HG03460 (cell line): Measurements from ENCODE around the gene TBC1D16.

Source experiments
- ATAC-seq: cut with Tn5 transposase; IDR thresholded peaks from one replicate; pipeline ENCODE4 v1.9.1; 2021; ENCODE audit not compliant: unreplicated experiment

Gene TBC1D16

DNA sequence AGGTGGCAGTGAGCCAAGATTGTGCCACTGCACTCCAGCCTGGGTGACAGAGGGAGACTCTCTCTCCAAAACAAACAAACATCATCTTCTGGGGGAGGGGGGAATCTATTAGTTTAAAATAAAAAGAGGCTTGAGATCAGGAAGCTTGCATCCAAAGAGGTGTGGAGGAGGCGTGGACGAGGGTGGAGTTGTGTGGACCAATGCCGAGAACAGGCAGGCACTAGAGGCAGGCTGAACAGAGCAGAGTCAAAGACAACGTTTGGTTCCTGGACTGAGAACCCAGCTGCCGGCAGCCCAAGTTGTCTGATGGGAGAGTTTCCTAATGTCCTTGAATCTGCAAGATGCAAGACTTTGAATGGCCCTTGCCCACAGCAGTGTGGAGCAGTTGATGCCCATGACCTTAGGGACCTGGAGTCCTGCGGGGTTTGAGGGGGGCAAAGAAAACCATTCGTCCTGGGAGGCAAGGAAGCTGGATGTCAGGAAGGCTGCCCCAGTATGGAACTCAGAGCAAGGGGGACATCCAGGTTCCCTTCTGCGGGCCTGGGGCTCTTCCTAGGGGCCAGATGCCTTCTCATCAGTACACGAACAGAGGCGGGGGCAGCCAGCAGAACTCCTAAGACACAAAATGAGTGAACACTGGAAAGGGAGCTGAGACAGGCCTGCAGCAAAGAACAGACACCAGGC, 9.2 kb downstream of the TBC1D16 start:
- ATAC-seq, result no peak

DNA sequence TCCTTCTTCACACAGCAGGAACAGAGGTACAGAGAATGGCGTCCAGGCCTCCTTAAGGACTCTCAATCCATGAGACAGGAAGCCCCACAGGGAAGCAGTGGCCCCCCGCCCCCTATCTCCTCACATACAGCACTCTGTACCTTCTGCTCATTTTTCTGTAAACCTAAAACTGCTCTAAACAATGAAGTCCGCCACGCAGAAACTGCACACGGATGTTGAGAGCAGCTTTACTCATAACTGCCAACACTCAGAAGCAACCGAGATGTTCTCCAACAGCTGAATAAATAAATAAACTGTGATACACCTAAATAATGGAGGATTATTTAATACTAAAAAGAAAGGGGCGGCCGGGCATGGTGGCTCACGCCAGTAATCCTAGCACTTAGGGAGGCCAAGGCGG, 9.9 kb downstream of the TBC1D16 start:
- ATAC-seq, result no peak

DNA sequence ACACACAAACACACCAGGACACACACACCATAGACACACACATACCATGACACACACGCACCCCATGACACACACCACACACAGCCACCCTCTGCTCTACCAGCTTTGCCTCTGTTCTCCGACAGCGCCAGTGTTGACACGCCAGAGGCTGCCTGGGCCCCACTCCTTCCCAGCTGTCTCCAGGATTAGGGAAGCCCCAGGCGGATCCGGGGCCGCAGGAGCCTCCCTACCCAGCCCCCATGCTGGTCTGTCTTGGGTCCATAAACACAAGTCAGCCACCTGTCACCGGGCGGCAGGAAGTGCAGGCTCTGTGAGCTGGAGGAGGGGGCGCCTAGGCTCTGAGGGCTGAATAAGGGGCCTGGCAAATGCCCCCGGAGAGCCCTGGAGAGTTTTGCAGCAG, 10.5 kb downstream of the TBC1D16 start:
- no peak for ATAC-seq

DNA sequence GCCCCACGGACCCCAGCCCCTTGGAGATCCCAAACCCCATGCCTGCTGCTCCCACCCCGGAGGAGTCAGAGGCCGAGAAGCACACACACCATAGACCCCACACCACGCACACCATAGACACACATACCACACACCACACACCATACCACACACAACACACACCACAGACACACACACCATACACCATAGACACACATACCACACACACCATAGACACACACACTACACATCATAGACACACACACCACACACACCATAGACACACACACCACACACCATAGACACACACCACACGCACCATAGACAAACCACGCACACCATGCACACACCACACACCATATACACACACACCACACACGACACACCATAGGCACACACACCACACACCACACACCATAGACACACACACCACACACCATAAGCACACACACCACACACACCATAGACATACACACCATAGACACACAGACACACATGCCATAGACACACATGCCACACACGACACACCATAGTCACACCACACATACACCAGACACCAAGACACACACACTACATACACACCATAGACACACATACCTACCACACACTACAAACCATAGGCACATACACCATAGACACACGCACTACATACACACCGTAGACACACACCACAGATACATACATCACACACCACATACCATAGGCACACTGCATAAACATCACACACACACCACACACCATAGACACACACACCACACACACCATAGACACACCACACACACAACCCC, 11.3 kb downstream of the TBC1D16 start:
- ATAC-seq, result no peak

DNA sequence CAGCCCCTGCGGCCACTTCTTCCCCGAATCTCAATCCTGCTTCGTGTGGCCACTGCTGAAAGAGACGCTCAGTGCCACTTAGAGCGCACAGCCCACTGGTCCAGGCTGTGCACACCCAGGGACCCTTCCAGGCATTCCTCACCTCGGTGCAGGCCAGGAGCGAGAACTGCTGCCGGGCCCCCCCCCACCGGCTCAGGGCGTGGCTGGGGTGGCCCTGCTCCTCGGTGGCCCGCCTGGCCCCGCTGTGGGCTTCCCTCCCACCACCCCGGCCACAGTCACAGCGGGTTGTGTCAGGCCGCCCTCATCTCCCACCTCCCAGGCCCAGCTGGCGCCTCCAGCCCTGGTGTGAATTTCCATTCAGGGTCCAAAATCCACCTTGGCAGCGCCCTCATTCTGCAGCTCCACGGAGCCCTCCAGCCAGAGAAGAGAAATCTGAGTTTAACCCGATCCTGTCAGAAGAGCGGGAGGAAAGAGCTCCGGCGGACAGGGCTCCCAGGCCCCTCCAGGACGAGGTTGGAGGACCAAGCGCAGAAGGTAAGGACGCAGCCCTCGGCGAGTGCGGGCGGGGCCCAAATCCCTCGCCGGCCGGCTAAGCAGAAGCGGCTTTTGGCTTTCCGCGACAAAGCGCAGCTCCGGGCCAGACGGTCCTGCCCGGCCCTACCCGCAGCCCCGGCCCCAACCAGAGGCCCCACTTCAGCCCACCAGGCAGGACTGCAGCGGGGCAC, 12.0 kb downstream of the TBC1D16 start:
- no peak for ATAC-seq

DNA sequence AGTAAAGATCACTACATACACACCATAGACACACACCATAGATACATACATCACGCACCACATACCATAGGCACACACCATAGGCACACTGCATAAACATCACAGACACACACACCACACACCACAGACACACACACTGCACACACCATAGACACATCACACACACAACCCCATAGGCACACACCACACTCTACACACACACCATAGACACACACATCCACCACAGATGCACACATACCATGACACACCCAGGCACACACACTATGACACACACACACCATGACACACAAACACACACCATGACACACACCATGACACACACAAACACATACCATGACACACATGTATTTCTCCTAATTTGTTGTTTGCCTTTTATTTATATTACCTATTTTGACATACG, 14.1 kb downstream of the TBC1D16 start:
- no peak for ATAC-seq

DNA sequence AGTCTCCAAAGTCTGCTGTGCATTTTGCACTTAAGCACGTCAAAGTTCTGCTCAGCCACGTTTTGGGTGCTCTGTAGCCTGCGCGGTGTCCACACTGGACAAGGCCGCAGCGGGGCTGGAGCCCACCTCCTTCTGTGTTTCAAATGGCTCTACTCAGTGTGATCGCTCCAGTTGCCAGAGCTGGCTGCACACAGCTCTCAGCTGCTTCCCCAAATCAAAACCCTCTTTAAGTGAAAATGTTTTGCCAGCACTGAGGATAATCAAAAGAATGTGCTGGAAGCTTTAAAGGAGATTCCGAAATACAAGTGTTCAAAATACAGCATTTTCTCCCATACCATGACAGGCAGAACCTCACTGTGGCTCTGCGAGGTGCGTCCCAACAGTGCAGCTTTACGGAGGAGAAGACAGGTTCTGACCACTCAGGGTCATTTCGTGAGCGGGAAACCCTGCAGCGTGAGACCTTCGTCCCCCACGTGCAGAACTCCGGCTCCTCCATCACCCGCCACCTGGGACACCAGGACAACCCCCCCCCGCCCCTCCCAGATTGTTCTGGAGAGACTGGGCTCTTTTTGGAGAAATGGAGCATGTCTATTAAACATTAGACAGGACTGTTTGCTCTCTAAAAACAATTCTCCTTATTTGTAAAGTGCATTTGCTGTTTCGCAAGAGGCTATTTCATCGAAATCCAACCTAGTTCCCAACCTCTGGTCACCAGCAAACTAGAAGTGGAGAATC, 16.6 kb downstream of the TBC1D16 start:
- no peak for ATAC-seq

DNA sequence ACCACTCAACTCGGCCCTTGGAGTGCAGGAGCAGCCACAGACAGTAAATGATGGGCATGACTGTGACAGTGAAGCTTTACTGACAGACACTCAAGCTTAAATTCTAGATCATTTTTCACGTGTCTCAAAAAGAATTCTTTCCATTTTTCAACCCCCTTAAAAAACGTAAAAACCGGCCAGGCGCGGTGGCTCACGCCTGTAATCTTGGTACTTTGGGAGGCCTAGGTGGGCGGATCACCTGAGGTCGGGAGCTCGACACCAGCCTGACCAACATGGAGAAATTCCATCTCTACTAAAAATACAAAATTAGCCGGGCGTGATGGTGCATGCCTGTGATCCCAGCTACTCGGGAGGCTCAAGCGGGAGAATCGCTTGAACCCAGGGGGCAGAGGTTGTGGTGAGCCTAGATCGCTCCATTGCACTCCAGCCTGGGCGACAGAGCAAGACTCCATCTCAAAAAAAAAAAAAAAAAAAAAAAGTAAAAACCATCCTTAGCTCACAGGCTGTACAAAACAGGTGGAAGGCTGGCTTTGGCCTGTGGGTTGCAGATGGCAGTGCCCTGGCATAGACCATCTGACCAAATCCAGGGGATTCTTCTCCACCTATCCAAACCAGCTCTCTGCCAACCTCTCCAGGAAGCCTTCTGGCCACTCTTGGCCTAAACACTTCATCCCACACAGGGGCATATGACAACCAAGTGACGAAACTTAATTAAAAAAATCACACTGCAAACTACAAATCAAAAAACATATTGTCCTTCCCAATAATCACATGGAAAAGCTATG, 18.3 kb downstream of the TBC1D16 start:
- no peak for ATAC-seq

DNA sequence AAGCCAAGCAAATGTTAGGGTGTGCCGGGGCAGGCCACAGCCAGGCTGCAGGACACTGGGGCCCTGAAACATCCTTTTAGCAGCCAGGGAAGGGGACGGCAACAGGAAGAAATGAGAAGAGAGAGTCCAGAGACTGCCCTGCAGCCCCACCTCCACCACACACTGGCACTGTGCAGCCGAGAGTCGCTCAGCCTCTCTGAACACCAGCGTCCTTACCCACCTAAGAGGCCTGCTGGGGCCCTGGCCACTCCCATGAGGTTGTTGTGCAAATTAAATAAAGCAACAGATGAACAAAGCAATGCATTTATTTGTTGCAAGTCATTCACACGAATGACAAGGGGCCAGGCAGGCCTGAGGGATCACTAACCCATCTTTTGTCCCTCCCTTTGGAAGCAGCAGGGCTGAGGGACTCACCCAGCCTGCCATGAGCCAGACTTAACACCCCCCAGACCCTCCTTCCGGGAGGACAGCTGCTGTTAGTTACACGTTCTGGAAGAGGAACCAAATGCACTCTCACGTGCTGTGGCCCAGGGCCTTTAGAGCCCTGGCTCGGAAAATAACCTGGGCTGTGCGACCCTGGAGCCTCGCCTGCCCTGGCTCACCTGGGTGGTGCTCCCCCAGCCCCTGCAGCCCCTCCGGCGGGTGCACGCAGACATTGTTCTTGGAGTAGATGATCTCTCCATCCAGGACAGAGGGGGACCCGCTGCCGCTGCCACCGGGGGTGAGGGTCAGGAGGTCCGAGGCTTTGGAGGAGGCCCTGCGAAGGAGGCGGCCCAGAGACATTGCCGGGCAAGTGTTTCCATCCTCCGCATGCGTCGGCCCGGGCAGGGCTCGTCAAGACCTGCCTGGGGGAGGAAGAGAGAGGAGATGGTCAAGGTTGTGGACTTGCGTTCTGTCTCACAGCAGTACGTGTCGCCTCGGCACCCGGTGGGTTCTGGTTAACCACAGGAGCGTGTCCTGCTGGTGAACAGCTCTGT, 22.6 kb downstream of the TBC1D16 start:
- no peak for ATAC-seq

DNA sequence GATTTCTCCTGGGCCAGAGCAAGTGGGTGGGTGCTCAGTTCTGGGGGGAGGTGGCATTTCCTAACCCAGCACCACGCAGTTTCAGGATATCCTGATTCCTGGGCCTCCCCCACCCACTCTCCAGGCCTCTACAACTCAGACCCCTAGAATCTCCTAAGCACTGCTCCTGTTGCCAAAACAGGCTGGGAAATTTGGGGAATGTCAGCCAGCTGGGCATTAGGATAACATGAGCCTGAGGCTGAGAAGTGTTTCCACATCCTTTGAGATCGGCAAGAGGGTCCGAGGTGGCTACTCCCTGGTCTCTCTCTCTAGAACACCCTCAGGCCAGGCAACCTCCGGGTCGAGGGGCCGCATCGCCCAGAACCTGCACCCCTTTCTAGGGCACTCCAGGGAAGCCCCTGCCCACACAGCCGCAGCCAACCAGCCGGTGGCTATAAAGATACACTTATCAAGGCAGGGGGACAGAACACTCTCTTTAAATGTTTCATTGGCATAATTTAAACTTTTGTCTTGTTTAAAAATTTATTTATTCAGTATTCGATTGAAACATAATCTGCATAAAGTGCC, 23.6 kb downstream of the TBC1D16 start:
- no peak for ATAC-seq

DNA sequence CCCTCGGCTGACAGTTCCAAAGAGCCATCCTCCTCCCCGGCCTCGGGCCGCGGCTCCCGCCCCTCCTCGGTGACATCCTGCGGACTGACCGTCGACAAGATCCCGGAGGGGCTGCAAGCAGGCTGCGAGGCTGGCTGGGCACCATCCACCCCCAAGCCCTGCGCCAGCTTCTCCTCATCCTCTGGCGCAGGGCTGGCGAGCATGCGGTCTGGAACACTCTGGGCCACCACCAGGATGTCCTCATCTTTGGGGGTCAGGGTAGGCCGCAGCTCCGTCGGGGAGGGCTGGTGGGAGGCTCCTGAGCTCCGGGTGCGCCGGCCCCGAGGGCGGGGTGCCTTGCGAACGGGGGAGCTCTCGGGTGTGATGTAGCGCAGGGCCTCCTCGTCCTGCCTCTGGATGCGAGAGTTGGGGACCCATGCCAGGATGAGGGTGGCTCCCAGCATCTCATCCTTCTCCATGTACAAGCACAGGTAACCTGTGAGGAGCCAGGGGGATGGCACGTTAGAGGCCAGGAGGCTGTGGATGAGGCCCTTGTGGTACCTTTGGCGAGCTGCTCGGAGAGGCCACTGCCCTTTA, 25.3 kb downstream of the TBC1D16 start:
- no peak for ATAC-seq

DNA sequence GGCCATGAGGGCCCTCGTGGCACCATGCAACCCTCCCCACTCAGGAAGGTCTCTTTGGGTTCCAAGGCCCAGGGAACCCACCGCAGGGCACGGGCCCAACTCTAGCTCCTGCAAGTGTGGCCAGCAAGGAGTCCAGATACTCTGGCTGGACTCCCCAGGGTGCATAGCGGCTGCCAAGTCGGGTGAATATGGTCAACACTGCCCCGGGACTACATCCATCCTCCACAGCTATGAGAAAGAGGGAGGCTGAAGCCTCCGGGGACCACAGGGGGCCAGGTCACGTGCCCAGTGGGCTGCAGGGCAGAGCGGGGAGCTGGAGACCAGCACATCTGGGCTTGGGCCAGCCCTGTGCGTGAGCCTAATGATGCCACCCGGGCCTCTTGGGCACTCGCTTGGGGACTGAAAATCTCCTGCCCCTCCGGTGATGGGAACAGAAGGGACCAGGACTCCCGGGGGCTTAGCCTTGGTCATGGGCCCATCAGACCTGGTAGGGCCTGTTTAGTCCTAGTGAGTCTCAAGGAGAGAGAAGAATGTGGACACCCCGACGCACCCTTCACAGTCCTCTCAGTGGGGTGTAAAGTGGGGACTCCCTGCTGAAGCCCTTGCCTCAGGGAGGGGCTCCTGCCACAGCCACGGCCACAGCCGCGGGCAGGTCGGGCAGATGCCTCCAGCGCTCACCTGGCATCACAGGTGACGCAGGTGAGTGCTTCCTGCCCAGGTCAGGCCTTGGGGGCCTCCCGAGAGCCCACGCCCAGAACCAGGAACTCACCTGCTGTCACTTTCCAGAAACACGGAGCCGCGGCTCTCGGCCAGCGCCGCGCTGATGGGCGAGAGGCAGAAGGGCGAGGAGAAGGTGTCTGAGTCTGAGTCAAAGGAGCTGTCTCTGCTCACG, 26.0 kb downstream of the TBC1D16 start:
- no peak for ATAC-seq

DNA sequence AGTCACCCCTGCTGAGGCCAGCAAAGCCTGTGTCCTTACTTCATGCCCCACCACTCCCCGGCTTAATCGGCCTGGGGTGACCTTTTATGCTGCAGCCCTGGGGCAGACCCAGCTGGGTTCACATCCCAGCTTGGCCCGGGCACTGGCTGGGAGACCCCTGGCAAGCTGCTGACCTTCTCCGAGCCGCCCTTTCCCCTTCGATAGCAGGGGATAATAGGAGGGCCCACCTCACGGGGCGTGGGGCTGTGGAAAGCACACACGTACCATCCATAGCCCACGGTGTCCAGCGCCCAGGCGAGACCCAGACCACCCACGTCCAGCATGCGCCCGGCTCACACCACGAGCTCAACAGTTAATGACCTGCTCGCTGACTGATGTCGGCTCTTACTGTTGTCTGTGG, 26.8 kb downstream of the TBC1D16 start:
- ATAC-seq, result no peak

DNA sequence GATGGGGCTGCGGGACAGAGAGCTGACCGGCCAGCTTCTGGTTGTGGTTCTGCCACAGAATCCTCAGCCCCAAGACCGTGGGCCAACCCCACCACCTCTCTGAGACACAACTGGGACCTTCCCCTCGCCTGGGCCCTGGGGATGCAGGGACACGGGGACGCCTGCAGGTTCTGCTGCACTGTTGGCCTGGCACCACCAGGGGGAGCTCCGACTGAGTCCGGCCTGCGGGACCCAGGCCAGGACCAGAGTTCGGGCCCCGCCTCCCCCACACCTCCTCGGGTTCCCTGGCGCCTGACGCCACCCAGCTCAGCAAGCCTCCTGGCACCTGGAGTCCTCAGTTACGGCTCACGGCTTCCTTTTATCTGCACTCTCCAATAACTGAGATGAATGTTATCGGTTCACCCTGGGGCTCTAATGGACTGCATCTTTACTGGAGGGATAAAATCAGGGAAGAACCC, 27.3 kb downstream of the TBC1D16 start:
- no peak for ATAC-seq

DNA sequence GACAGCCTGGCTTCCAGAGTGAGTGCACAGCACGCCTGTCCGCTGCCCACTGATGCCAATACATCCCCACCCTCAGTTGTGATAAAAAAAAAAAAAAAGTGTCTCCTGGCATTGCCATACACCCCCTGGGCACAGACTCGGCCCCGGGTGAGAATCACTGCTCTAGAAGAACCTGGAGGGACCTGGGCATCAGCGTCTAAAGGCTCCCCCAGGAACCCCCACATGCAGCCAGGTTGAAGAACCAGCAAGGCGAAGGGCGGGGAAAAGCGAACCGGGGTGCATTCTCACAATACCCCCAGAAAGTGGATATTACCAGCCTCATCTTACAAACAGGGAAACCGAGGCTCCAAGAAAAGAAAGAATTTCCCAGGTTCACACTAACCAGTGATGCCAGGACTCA, 27.7 kb downstream of the TBC1D16 start:
- no peak for ATAC-seq

DNA sequence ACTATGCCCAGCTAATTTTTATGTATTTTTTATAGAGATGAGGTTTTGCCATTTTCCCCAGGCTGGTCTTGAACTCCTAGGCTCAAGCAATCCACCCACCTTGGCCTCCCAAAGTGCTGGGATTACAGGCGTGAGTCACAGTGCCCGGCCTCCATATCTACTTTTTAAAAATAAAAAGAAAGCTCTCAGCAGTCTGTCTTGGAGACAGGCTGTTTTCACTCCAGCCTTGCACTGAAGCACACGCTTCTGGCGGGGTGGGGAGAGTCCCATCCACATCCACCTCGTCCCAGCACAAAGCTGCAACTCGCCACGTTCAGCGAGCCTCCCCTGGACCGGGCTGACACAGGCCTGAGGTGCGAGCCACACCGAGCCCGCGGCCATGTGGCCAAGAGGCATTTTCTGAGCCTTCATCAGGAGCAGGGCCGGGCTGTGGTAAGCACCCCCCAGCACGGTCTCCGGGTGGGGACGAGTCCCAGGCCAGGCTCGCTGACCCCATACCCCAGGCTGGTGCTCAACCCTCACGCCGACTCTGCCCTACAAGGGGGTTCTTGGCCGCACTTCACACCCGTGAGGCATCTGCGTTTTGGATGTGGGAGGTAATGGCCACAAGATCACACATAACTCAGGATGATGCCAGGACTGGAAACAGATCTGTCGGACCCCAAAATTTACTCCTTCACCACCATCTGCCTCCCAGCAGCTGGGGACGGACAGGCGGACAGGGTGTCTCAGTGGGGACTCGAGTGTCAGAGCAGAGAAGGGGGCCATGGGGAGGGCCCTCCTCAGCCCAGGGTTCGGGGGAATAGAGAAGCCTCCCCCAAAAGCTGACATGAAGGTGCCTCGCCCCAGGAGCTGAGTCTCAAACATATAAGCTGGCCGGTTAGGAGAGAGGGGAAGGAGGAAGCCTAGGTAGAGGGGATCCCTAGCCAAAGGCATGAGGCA, 28.6 kb downstream of the TBC1D16 start:
- ATAC-seq, result no peak

DNA sequence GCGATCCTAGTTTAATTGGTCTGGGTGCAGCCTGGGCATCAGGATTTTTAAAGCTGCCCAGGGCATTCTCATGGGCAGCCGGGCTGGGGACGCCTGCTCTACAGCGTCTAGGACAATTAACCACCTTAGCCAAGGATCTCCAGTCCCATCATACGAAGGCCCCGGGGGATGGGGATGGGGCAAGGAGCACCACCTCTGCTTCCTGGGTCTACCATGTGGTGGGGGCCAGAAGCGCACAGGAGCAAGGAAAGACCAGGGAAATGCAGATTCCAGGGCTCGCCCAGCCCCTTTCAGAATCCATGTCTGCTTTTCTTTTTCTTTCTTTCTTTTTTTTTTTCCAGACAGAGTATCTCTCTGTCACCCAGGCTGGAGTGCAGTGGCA, 29.3 kb downstream of the TBC1D16 start:
- no peak for ATAC-seq
